ENCODE results near the gene KCTD18.

KCTD18 gene

GRCh38 chr2:200498402-200499162 is 11.3 kb downstream of the KCTD18 start:
- peaks cover 34% of the 10 kb centered on the region for H3K36me3 ChIP-seq (ENCODE audit: control insufficient read depth, low read length)

GRCh38 chr2:200496696-200497095 is 13.2 kb downstream of the KCTD18 start:
- Histone ChIP-seq H3K4me2 (ENCODE audit: low read length) (no peak overlapping the region), H3K27ac (ENCODE audit: low read depth, low read length) (no peak overlapping the region), H3K27me3 (ENCODE audit: control insufficient read depth, low read length) (no peaks in the 10 kb centered on the region), H3K36me3 (ENCODE audit: control insufficient read depth, low read length) (peaks cover 41% of the 10 kb centered on the region), H3K4me3 (ENCODE audit: low read length) (no peak overlapping the region), H3K9me2 (replicated peaks; ENCODE audit: control insufficient read depth, low read length) (no peaks in the 10 kb centered on the region), H4K20me1 (ENCODE audit: control insufficient read depth, insufficient read depth, low read depth, low read length) (no peaks in the 10 kb centered on the region), H3K9me3 (ENCODE audit: control insufficient read depth, insufficient read depth, low read length) (no peaks in the 10 kb centered on the region), H3K79me2 (ENCODE audit: control insufficient read depth, low read length) (no peaks in the 10 kb centered on the region), H3F3A (ENCODE audit: control insufficient read depth, insufficient read depth) (no peaks in the 10 kb centered on the region), H3K4me1 (ENCODE audit: control insufficient read depth, low read length) (no peaks in the 10 kb centered on the region)
- no peak for TF ChIP-seq CTCF (IDR thresholded peaks at IDR 0.05; ENCODE audit: low read depth, low read length, poor library complexity, severe bottlenecking)
- TF ChIP-seq EZH2phosphoT487 (IDR thresholded peaks at IDR 0.05; ENCODE audit: borderline replicate concordance, low read length) = no peak

More at GRCh38 chr2:200498402-200499162, 11.3 kb downstream of the KCTD18 start:
- TF ChIP-seq EZH2phosphoT487 (IDR thresholded peaks at IDR 0.05; ENCODE audit: borderline replicate concordance, low read length) = no peak
- no peak for TF ChIP-seq CTCF (IDR thresholded peaks at IDR 0.05; ENCODE audit: low read depth, low read length, poor library complexity, severe bottlenecking)
- H3F3A ChIP-seq (ENCODE audit: control insufficient read depth, insufficient read depth) = no peaks in the 10 kb centered on the region
- H3K27ac ChIP-seq (ENCODE audit: low read depth, low read length) = no peak overlapping the region
- no peak overlapping the region for H3K4me2 ChIP-seq (ENCODE audit: low read length)
- no peak overlapping the region for H3K4me3 ChIP-seq (ENCODE audit: low read length)
- H3K9me3 ChIP-seq (ENCODE audit: control insufficient read depth, insufficient read depth, low read length) = no peaks in the 10 kb centered on the region
- H3K9me2 ChIP-seq (replicated peaks; ENCODE audit: control insufficient read depth, low read length) = no peaks in the 10 kb centered on the region
- no peaks in the 10 kb centered on the region for H3K4me1 ChIP-seq (ENCODE audit: control insufficient read depth, low read length)
- no peaks in the 10 kb centered on the region for H3K27me3 ChIP-seq (ENCODE audit: control insufficient read depth, low read length)
- H4K20me1 ChIP-seq (ENCODE audit: control insufficient read depth, insufficient read depth, low read depth, low read length) = no peaks in the 10 kb centered on the region
- H3K79me2 ChIP-seq (ENCODE audit: control insufficient read depth, low read length) = no peaks in the 10 kb centered on the region

GRCh38 chr2:200494048-200494447 is 15.8 kb downstream of the KCTD18 start:
- Histone ChIP-seq H3F3A (ENCODE audit: control insufficient read depth, insufficient read depth) (no peaks in the 10 kb centered on the region), H3K4me2 (ENCODE audit: low read length) (no peak overlapping the region), H3K9me2 (replicated peaks; ENCODE audit: control insufficient read depth, low read length) (no peaks in the 10 kb centered on the region), H3K79me2 (ENCODE audit: control insufficient read depth, low read length) (no peaks in the 10 kb centered on the region), H3K4me1 (ENCODE audit: control insufficient read depth, low read length) (no peaks in the 10 kb centered on the region), H4K20me1 (ENCODE audit: control insufficient read depth, insufficient read depth, low read depth, low read length) (no peaks in the 10 kb centered on the region), H3K36me3 (ENCODE audit: control insufficient read depth, low read length) (peaks cover 50% of the 10 kb centered on the region), H3K9me3 (ENCODE audit: control insufficient read depth, insufficient read depth, low read length) (no peaks in the 10 kb centered on the region), H3K27ac (ENCODE audit: low read depth, low read length) (no peak overlapping the region), H3K27me3 (ENCODE audit: control insufficient read depth, low read length) (no peaks in the 10 kb centered on the region), H3K4me3 (ENCODE audit: low read length) (no peak overlapping the region)
- TF ChIP-seq EZH2phosphoT487 (IDR thresholded peaks at IDR 0.05; ENCODE audit: borderline replicate concordance, low read length) = no peak

- no peaks in the 10 kb centered on the region for H4K20me1 ChIP-seq (ENCODE audit: control insufficient read depth, insufficient read depth, low read depth, low read length)
- no peaks in the 10 kb centered on the region for H3K9me3 ChIP-seq (ENCODE audit: control insufficient read depth, insufficient read depth, low read length)
- no peak overlapping the region for H3K4me3 ChIP-seq (ENCODE audit: low read length)
- H3K27me3 ChIP-seq (ENCODE audit: control insufficient read depth, low read length) = no peaks in the 10 kb centered on the region
- H3F3A ChIP-seq (ENCODE audit: control insufficient read depth, insufficient read depth) = no peaks in the 10 kb centered on the region
- TF ChIP-seq CTCF (IDR thresholded peaks at IDR 0.05; ENCODE audit: low read depth, low read length, poor library complexity, severe bottlenecking) = no peak
- no peak for TF ChIP-seq EZH2phosphoT487 (IDR thresholded peaks at IDR 0.05; ENCODE audit: borderline replicate concordance, low read length)
- H3K4me2 ChIP-seq (ENCODE audit: low read length) = no peak overlapping the region
- H3K27ac ChIP-seq (ENCODE audit: low read depth, low read length) = no peak overlapping the region
- peaks cover 41% of the 10 kb centered on the region for H3K36me3 ChIP-seq (ENCODE audit: control insufficient read depth, low read length)
- H3K79me2 ChIP-seq (ENCODE audit: control insufficient read depth, low read length) = no peaks in the 10 kb centered on the region
- H3K9me2 ChIP-seq (replicated peaks; ENCODE audit: control insufficient read depth, low read length) = no peaks in the 10 kb centered on the region
- H3K4me1 ChIP-seq (ENCODE audit: control insufficient read depth, low read length) = no peaks in the 10 kb centered on the region
These were observed 17.2 kb downstream of the KCTD18 start for GRCh38 chr2:200492656-200493055.

Measured in DOHH2 (cell line).